Measurements from ENCODE around the gene C1QTNF8. TPM values are rescaled to one million over a fixed set of nuclear protein-coding genes. Genes with fewer than 3 reads are reported as not detected.

Gene C1QTNF8
- total and polyA plus RNA-seq, 2 of the 8 experiments (the other 6 are each of a cell fraction or from before 2014, with no cell fraction given) = not detected

DNA sequence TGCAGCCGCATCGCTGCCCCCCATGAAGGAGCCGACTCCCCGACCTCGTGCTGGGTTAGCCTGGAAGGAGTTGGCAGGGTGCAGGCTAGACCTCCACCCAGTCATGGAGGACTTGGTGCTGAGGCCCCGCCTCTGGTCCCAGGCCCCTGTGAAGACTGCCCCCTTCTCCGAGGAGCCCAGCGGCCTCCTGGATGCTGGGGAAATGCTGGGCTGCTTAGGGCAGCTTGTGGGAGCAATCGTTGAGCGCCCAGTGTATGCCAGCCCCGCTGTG, 21.7 kb downstream of the C1QTNF8 start (continued):
- TF ChIP-seq, protein P1, sequence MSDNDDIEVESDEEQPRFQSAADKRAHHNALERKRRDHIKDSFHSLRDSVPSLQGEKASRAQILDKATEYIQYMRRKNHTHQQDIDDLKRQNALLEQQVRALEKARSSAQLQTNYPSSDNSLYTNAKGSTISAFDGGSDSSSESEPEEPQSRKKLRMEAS (IDR thresholded peaks at IDR 0.05) = no peak
- TF ChIP-seq RNF2 (IDR thresholded peaks at IDR 0.05; ENCODE audit: borderline replicate concordance, low read depth, low read length, missing control alignments, poor library complexity, severe bottlenecking) (no peak), ASH2L (IDR thresholded peaks at IDR 0.05; ENCODE audit: low read length) (no peak), ZNF274 (IDR thresholded peaks at IDR 0.05; ENCODE audit: borderline replicate concordance, extremely low read depth, low read length) (no peak), BACH1 (IDR thresholded peaks at IDR 0.05; ENCODE audit: low read length) (no peak), CBX5 (IDR thresholded peaks at IDR 0.05; ENCODE audit: low read depth, low read length) (no peak)

Data from H1 (cell line).